ENCODE results near the gene ZNF564. TPM values are rescaled to one million over a fixed set of nuclear protein-coding genes. Genes with fewer than 3 reads are reported as not detected.

Gene ZNF564
- total and polyA plus RNA-seq, 2 of the 13 experiments (the other 11 are each of a cell fraction or from before 2014, with no cell fraction given), result 2.3 to 11.1 TPM

DNA sequence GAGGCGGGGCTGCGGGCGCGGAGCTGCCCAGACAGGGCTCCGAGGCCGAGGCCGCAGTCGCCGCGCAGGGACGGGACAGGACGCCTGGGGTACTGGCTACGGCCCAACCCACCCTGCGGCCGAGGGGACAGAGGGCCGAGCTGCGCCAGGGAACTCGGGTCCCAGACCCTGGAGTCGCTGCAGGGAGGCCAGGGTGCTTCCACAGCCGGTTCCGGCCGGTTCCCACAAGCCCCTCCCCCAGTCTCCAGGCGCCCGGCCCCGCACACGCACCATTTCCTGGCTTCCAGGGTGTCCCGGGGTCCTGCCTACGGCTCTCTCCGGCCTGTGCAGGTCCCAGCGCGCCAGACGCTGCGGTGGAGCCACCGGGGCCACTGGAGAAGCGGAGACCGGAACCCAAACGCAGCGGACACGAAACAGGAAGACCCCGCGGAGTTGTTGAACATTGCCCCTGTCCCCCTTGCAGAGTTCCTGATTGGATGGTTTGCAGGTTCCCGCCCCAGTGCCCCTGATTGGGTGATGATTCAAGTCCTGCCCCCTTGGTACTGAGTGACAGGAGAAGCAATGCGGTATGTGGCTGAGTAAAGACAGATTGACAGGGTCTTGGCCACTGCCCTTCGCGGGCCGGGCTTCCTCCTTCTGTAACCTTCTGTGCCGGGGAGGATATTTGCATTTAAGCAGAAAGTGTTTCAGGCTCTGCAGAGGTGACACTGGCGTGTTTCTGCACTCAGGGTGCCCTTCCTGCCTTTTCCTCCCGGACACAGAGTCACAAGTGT is at the start of gene ZNF564 (continued):
- peak; percentile 53 for TF ChIP-seq RXRA (CRISPR knock-in tag; IDR thresholded peaks at IDR 0.05)
- TF ChIP-seq GATAD2A (CRISPR knock-in tag; IDR thresholded peaks at IDR 0.05), result peak; percentile 72
- no peak for TF ChIP-seq ZNF430 (CRISPR knock-in tag; IDR thresholded peaks at IDR 0.05)
- TF ChIP-seq PREB (CRISPR knock-in tag; IDR thresholded peaks at IDR 0.05), result no peak
- peak; percentile 7; the same call in 1 of the 2 replicates for TF ChIP-seq GATA4 (IDR thresholded peaks at IDR 0.05; ENCODE audit: borderline replicate concordance, low read depth)
- no peak for TF ChIP-seq TCF7L2 (IDR thresholded peaks at IDR 0.05; ENCODE audit: low read depth, low read length)
- TF ChIP-seq AGO1 (IDR thresholded peaks at IDR 0.05; ENCODE audit: low read depth, low read length, poor library complexity, severe bottlenecking), result no peak
- no peak for TF ChIP-seq IRX3 (CRISPR knock-in tag; IDR thresholded peaks at IDR 0.05; ENCODE audit: borderline replicate concordance, low read depth)
- TF ChIP-seq, protein P1, sequence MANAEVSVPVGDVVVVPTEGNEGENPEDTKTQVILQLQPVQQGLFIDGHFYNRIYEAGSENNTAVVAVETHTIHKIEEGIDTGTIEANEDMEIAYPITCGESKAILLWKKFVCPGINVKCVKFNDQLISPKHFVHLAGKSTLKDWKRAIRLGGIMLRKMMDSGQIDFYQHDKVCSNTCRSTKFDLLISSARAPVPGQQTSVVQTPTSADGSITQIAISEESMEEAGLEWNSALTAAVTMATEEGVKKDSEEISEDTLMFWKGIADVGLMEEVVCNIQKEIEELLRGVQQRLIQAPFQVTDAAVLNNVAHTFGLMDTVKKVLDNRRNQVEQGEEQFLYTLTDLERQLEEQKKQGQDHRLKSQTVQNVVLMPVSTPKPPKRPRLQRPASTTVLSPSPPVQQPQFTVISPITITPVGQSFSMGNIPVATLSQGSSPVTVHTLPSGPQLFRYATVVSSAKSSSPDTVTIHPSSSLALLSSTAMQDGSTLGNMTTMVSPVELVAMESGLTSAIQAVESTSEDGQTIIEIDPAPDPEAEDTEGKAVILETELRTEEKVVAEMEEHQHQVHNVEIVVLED (CRISPR knock-in tag; IDR thresholded peaks at IDR 0.05; ENCODE audit: borderline replicate concordance), result peak; percentile 61
- no peak for TF ChIP-seq ATRX (CRISPR knock-in tag; IDR thresholded peaks at IDR 0.05; ENCODE audit: borderline replicate concordance)
- TF ChIP-seq HNRNPK (IDR thresholded peaks at IDR 0.05; ENCODE audit: low read depth, low read length, poor library complexity, severe bottlenecking), result peak; percentile 77
- TF ChIP-seq ISX (CRISPR knock-in tag; conservative IDR thresholded peaks at IDR 0.05), result no peak
- peak; percentile 24 for TF ChIP-seq SKI (IDR thresholded peaks at IDR 0.05; ENCODE audit: partially characterized antibody)
- TF ChIP-seq, protein P2, sequence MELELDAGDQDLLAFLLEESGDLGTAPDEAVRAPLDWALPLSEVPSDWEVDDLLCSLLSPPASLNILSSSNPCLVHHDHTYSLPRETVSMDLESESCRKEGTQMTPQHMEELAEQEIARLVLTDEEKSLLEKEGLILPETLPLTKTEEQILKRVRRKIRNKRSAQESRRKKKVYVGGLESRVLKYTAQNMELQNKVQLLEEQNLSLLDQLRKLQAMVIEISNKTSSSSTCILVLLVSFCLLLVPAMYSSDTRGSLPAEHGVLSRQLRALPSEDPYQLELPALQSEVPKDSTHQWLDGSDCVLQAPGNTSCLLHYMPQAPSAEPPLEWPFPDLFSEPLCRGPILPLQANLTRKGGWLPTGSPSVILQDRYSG (CRISPR knock-in tag; IDR thresholded peaks at IDR 0.05), result no peak
- no peak for TF ChIP-seq SRSF9 (IDR thresholded peaks at IDR 0.05; ENCODE audit: borderline replicate concordance, insufficient read depth, low read depth, low read length, poor library complexity, severe bottlenecking)
- TF ChIP-seq NR2F2 (IDR thresholded peaks at IDR 0.05; ENCODE audit: borderline replicate concordance, low read depth), result peak; percentile 50; the same call in 1 of the 2 replicates
- no peak; the same call in 1 of the 2 replicates for TF ChIP-seq SSRP1 (CRISPR knock-in tag; IDR thresholded peaks at IDR 0.05)
- TF ChIP-seq ARNTL (CRISPR knock-in tag; IDR thresholded peaks at IDR 0.05), result peak; percentile 70
- peak; percentile 81; the same call in 1 of the 2 replicates for TF ChIP-seq ZNF350 (CRISPR knock-in tag; IDR thresholded peaks at IDR 0.05; ENCODE audit: borderline replicate concordance, low read depth)
- TF ChIP-seq REPIN1 (CRISPR knock-in tag; IDR thresholded peaks at IDR 0.05; ENCODE audit: borderline replicate concordance, low read depth), result peak; percentile 77
- no peak for TF ChIP-seq PHB2 (IDR thresholded peaks at IDR 0.05; ENCODE audit: partially characterized antibody)
- TF ChIP-seq ZNF260 (CRISPR knock-in tag; IDR thresholded peaks at IDR 0.05; ENCODE audit: borderline replicate concordance, low read depth), result no peak
- TF ChIP-seq ZNF501 (CRISPR knock-in tag; IDR thresholded peaks at IDR 0.05), result peak; percentile 77
- 0 out of 2 replicates have a peak, but pooled peaks have one; percentile 38 for TF ChIP-seq ZFP37 (CRISPR knock-in tag; IDR thresholded peaks at IDR 0.05; ENCODE audit: borderline replicate concordance)
- TF ChIP-seq STAG1 (CRISPR knock-in tag; IDR thresholded peaks at IDR 0.05), result no peak
- no peak for TF ChIP-seq ARHGAP35 (CRISPR knock-in tag; IDR thresholded peaks at IDR 0.05; ENCODE audit: borderline replicate concordance)
- TF ChIP-seq TGIF2 (CRISPR knock-in tag; IDR thresholded peaks at IDR 0.05), result peak; percentile 75
- TF ChIP-seq ZNF136 (CRISPR knock-in tag; IDR thresholded peaks at IDR 0.05; ENCODE audit: low read depth), result 0 out of 2 replicates have a peak, but pooled peaks have one; percentile 25
